NCI-H2107 treated with DMSO at 0.1 percent for 48 hours (cell line): ENCODE measurements around the gene CDC42BPG.

Experiments
- DNase-seq: peaks from one replicate; lab custom pipeline; 2025; ENCODE audit not compliant: unreplicated experiment; lab: John Stamatoyannopoulos, UW

The CDC42BPG gene

GRCh38 chr11:64804346-64805210, 39.9 kb downstream of the CDC42BPG start:
- DNase-seq = no peak

- no peak for DNase-seq
Observed at GRCh38 chr11:64803846-64804345, 40.6 kb downstream of the CDC42BPG start.

- peak; percentile 41 for DNase-seq
Observed at GRCh38 chr11:64803158-64803845, 41.2 kb downstream of the CDC42BPG start, which contains the start of gene MAP4K2. Gene MAP4K2, minus strand, starts transcription at chr11:64803214. Its CDS starts 65 bp downstream, at chr11:64803149.

GRCh38 chr11:64802370-64803157, 41.9 kb downstream of the CDC42BPG start:
- no peak for DNase-seq

- DNase-seq = no peak
Observed at GRCh38 chr11:64801561-64802369, 42.7 kb downstream of the CDC42BPG start.

GRCh38 chr11:64801158-64801464, 43.3 kb downstream of the CDC42BPG start:
- no peak for DNase-seq

- no peak for DNase-seq
Observed at GRCh38 chr11:64800303-64801157, 43.9 kb downstream of the CDC42BPG start.

GRCh38 chr11:64799623-64800302, 44.7 kb downstream of the CDC42BPG start:
- peak; percentile 40 for DNase-seq

- DNase-seq = no peak
Observed at GRCh38 chr11:64799256-64799622, 45.2 kb downstream of the CDC42BPG start.

- no peak for DNase-seq
Observed at GRCh38 chr11:64796757-64797541, 47.5 kb downstream of the CDC42BPG start.

GRCh38 chr11:64796047-64796756, 48.3 kb downstream of the CDC42BPG start:
- DNase-seq = no peak

GRCh38 chr11:64794526-64794925, 49.9 kb downstream of the CDC42BPG start:
- no peak for DNase-seq

- no peak for DNase-seq
Observed at GRCh38 chr11:64793271-64794160, 50.9 kb downstream of the CDC42BPG start.

GRCh38 chr11:64792482-64792881, 52.0 kb downstream of the CDC42BPG start:
- no peak for DNase-seq

- DNase-seq = no peak
Observed at GRCh38 chr11:64791781-64792291, 52.6 kb downstream of the CDC42BPG start.
